Germinal center (tissue), 1 donor: Measurements from ENCODE around the gene IMMP2L.
A peak's percentile ranks its signal among the peaks of the same experiment; 100 is the strongest.
"Not testable (repeated sequence)": the region's sequence is repeated elsewhere in the genome, so short reads cannot be mapped to it uniquely, and the experiment has no call there.

Source experiments
- DNase-seq: peaks from one replicate; pipeline ENCODE4 v3.0.0; 2012; ENCODE audit warnings: mixed read lengths, low spot score

Gene IMMP2L

DNA sequence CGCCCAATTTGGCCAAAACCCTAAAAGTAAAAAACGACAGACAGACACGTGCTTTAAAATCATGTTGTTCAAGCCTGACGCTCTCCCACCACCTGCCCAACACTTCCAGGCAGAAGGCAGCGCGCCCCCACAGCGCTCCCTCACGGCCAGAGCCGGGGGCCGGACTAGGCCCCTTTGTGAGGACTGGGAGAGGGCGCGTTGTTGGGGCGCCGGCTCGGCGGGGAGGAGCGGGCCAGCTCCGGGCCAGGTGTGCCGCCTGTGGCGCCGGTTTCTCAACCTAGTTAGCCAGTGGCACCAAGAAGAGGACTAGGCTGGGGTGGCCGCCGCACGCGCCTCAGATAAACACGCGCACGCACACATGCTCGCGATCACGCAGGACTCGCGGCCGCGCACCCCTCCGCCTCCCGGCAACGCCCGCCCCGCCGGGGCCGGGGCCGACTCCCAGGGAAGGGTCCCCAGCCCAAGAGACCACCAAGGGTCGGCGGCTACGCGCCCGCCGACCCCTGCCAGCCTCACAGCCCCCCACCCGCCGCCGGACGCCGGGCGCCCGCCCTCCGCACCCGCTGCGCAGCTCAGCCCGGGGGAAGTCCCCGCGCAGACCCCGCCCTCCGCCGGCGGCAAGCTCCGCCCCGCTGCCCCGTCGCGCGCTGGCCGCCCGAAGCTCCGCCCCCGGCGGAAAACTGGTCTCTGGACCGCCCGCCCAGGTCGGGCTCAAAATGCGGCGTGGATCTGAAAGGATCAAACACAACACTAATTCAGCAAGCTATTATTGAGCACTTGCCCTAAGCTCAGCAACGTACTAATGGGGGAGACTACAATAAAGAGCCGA lies at the start of gene IMMP2L:
TSS of gene IMMP2L (minus strand) at position 589 of the 829 bp plus-strand sequence.
- DNase-seq = peak; percentile 94

DNA sequence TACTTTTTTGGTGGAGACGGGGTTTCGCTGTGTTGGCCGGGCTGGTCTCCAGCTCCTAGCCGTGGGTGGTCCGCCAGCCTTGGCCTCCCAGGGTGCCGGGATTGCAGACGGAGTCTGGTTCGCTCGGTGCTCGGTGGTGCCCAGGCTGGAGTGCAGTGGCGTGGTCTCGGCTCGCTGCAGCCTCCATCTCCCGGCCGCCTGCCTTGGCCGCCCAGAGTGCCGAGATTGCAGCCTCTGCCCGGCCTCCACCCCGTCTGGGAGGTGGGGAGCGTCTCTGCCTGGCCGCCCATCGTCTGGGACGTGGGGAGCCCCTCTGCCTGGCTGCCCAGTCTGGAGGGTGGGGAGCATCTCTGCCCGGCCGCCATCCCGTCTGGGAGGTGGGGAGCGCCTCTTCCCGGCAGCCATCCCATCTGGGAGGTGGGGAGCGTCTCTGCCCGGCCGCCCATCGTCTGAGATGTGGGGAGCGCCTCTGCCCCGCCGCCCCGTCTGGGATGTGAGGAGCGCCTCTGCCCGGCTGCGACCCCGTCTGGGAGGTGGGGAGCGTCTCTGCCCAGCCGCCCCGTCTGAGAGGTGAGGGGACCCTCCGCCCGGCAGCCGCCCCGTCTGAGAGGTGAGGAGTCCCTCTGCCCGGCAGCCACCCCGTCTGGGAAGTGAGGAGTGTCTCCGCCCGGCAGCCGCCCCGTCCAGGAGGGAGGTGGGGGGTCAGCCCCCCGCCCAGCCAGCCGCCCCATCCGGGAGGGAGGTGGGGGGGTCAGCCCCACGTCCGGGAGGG lies 47.4 kb upstream of the IMMP2L start:
- not testable (repeated sequence) for DNase-seq

DNA sequence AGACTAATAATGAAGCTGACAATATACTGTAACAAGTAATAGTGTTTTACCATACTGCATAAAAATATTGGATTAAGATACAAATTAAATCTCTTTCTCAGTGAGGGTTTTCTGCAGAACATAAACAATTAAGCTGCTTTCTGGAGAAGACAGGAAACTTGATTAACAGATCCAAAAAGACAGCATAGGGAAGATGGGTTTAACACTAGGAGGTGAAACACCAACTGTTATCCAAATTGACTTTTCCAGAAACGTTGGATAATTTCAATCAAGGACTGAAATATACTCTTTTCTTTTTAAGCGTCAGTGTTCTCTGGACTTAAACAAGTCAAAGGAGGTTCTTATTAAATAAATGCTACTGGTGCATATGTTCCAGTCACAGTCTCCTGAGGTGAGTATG lies 45.3 kb upstream of the IMMP2L start:
- no peak for DNase-seq

DNA sequence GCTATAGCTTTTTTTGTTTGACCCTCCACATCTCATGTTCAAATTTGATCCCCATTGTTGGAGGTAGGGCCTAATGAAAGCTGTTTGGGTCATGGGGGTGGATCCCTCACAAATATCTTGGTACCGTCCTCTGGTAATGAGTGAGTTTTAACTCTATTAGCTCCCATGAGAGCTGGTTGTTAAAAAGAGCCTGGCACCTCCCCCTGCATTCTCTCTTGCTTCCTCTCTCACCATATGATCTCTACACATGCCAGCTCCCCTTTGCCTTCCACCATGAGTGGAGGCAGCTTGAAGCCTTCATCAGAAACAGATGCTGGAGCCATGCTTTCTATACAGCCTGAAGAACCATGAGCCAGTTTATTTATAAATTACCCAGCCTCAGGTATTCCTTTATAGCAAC lies 43.0 kb upstream of the IMMP2L start:
- DNase-seq = no peak

DNA sequence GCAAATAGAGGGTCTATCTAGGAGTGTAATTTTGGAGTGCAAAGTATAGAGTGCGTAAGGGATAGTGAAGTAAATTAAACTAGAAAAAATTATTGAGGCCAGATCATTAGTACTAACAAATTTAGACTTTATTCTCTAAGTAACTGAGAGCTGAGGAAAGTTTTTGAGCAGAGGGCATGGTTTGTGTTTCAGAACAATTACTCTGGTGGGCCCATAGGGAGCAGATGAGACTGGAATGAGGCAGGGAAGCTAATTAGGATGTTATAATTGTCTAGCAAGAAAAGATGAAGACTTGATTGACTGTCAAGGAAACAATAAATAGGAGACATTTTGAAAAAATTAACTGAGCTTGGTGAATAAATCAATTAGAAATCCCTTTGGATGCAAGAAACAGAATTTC lies 37.8 kb upstream of the IMMP2L start:
- DNase-seq = no peak

DNA sequence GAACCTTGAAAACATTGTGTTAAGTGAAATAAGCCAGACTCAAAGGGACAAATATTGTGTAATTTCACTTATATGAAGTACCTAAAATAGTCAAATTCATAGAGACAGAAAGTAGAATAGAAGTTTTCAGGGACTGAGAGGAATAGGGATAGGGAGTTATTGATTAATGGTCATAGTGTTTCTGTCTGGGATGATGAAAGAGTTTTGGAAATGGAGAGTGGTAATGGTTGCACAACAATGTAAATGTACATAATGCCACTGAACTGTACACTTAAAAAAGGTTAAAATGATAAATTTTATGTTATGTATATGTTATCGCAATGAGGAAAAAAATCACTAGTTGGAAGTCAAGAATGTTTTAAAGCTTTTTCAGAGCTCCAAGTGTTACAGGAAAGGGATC lies 33.5 kb upstream of the IMMP2L start:
- DNase-seq = no peak

DNA sequence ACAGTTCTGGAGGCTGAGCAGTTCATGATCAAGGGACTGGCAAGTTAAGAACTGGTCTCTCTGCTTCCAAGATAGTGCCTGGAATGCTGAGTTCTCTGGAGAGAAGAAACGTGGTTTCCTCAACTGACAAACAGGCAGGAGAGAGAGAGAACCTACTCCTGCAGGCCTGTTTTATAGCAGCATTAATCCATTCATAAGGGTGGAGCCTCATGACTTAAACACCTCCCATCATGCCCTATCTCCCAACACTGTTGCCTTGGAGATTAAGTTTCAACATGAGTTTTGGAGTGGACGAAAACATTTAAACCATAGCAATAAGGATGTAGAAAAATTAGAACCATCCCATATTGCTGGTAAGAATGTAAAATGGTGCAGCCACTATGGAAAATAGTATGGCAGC lies 32.3 kb upstream of the IMMP2L start:
- DNase-seq = no peak

DNA sequence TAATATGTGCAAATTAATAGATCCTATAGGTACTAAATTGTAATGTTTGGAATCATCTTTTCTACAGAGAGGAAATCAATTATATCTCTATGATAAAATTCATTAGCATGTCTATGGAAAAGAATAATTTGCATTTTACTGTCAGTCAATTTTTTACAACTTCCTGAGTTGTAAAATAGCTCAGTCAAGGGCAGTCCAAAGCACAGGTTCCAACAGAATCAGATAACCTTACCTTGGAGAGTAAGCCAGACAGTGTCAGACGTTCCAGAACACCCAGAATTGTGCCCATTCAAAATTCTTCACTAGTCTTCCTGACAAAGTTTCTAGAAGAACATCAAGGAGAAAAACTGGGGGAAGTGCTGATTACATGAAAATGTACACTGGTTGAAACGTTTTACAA lies 31.1 kb upstream of the IMMP2L start:
- no peak for DNase-seq

DNA sequence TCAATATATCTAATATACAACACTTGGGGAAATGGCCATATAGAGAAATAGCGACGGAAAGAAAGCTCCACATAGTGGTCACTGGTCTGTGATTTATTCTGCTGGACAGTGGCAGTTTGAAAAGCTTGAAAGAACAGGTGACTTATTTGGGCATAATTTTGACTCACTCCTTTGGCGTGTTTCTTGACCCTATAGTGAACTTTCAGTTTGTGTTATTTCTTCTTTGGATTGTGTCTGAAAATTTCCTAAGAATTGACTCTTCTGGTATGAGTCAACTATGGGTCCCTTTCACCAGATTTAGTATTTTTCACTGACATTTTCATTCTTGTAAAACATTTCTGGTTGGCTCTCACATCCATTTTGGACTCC lies 25.8 kb upstream of the IMMP2L start:
- DNase-seq = no peak

DNA sequence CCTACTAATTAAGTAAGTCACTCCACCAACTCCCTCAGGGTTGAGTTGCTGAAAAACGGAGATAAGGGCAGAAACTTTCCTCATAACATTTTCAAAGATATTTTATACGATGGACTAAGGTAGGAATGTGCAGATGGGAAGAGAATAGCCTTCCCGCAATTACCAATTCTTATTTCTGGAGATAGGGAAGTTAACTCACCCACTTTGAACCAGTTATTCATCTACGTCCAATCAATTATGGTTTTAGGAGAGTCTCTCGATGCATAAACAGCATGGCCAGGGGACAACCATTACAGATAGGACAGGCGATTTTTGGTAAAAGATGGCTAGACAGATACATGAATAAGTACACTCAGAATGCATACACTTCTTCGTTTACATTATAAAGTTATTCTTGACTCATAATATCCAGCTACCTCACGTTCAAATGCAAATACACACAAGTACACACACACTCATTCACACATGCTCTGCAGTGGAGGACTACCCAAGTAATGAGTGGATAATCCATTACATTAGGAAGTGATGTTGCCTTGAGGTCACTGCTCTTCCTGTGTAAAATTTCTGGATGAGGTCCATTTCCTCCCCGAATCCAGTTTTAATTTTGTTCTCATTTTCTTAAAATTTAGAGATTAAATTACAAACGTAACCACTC lies 25.2 kb upstream of the IMMP2L start:
- DNase-seq = no peak

DNA sequence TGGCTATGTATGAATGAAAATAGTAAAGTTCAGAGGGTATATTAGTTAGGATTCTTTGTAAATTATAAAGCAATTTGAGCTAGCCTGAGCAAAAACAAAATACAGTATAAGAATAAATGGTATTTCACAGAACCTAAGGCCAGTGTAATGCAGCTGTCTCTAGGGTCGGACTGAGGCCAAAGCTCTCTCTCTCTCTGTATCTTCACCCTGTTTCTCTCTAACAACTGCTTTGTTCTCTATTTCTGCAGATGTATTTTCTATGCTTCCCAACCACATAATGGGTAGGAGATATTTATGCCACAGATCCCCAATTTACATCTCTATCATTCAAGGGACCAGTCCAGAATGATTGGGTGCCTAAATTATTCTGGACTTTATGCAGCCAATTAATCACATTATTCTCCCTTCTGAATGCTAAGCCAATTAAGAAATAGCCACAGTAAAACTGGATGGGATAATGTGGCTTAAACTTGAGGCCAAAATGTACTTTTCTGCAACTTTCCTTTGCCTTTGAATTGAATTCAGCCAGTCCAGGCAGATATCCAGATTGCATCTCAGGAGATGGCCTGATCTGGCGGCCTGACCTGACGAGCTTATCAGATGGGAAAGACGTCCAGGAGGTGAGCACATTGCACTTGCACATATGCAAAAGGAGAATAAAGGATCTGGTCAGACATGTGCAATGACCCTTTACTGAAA lies 24.6 kb upstream of the IMMP2L start:
- no peak for DNase-seq

DNA sequence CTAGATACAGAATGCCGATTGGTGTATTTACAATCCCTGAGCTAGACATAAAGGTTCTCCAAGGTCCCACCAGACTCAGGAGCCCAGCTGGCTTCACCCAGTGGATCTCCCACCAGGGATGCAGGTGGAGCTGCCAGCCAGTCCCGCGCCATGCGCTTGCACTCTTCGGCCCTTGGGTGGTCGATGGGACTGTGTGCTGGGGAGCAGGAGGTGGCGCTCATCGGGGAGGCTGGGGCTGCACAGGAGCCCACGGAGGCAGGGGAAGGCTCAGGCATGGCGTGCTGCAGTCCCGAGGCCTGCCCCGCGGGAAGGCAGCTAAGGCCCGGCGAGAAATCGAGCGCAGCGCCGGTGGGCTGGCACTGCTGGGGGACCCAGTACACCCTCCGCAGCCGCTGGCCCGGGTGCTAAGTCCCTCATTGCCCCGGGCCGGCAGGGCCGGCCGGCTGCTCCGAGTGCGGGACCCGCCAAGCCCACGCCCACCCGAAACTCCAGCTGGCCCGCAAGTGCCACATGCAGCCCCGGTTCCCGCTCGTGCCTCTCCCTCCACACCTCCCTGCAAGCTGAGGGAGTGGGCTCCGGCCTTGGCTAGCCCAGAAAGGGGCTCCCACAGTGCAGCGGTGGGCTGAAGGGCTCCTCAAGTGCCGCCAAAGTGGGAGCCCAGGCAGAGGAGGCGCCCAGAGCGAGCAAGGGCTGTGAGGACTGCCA lies 19.6 kb upstream of the IMMP2L start:
- DNase-seq = not testable (repeated sequence)

DNA sequence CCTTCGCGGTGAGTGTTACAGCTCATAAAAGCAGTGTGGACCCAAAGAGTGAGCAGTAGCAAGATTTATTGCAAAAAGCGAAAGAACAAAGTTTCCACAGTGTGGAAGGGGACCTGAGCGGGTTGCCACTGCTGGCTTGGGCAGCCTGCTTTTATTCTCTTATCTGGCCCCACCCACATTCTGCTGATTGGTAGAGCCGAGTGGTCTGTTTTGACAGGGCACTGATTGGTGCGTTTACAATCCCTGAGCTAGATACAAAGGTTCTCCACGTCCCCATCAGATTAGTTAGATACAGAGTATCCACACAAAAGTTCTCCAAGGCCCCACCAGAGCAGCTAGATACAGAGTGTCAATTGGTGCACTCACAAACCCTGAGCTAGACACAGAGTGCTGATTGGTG lies 18.9 kb upstream of the IMMP2L start:
- DNase-seq = not testable (repeated sequence)

DNA sequence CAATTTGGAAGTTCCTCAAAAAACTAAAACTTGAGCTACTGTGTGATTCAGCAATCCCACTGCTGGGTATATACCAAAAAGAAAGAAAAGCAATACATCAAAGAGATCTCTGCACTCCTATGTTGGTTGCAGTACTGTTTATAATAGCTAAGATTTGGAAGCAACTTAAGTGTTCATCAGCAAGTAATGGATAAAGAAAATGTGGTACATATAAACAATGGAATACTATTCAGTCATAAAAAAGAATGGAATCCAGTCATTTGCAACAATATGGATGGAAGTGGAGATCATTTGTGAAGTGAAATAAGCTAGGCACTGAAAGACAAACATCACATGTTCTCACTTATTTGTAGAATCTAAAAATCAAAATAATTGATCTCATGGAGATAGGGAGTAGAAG lies 16.5 kb upstream of the IMMP2L start:
- DNase-seq = no peak

DNA sequence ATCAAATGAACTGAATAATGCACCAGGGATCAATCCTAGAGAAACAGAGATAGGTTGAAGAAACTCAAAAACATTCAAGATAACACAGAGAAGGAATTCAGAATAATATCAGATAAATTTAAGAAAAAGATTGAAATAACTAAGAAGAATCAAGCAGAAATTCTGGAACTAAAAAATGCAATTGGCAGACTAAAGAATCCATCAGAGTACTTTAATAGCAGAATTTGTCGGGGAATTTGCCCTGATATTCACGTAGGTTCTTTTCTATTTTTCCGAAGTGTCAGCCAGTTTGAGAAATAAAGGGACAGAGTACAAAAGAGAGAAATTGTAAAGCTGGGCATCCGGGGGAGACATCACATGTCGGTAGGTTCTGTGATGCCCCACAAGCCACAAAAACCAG lies 9.4 kb upstream of the IMMP2L start:
- no peak for DNase-seq

DNA sequence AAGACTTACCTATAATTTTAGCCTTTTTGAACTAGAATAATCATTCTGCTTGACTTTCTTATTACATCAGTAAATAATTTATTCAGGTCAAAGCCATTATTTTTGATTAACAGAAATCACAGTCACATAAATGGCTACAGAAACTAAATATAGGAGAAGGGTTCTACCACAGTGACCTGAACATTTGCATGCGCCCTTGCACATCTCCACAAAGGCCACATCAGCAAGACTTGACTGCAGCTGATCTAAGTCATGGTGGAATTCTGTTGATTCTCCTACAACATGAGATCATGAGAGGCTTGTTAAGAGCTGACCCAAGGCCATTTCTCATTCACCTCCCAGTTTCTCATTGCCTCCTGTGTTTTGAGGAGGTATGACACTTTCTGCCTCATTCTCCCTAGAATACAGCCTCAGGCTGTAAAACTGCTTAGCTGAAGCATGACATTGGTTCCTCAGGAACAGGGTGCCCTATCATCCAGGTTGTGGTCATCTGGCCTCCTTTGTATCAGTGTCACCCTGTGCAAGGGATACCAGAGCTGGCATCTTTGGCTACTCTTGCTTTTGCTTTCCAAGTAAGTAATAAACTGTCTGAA lies 6.7 kb upstream of the IMMP2L start:
- no peak for DNase-seq

DNA sequence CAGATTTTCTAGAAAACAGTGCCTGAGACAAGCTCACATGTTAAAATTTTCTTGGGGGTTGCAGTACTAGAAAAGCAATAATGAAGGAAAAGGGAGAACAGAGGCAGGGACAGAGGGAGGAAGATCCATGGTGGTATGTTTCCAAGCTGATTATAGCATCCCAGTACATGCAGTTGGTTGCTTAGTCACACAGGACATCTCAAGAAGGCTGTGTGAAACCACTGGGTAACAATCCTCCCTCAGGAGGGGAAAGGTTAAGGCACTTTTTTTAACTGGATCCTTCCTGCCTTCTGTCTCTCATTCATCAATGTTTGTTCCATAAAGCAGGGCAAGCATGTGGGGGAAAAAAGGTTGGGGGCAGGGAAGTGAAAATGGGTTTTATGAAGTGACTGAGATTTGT lies 6.1 kb upstream of the IMMP2L start:
- DNase-seq = no peak

DNA sequence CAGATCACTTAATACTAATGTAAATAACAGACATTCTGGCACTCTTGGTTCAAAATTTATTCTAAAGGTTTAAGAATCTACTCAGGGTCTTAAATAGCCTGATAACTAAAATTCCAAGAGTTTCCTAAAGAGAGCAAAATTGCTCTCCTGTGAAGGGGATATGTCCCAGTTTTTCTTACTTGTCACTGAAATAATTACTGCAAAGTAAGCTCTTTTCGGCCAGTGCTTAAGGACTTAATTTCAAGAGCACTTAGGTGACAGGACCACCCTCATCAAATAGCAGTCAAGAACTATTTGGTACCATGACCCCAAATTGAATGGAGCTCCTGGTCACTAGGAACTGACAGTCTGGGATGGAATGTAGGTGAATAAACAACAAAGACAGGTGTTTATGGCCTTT lies 1.8 kb upstream of the IMMP2L start:
- DNase-seq = no peak

DNA sequence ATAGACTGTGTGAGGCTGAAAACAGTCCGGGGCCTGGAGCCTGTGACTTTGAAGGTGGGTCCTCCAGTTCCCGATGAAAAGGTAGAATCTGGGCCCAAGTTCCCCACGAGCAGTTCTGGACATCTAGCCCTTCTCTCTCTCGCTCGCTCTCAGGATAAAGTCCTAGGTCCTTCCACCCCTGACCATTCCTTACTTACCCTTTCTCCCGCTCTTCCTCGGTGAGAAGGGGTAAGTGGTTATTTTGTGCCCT lies 713 bp downstream of the IMMP2L start:
- DNase-seq = no peak

DNA sequence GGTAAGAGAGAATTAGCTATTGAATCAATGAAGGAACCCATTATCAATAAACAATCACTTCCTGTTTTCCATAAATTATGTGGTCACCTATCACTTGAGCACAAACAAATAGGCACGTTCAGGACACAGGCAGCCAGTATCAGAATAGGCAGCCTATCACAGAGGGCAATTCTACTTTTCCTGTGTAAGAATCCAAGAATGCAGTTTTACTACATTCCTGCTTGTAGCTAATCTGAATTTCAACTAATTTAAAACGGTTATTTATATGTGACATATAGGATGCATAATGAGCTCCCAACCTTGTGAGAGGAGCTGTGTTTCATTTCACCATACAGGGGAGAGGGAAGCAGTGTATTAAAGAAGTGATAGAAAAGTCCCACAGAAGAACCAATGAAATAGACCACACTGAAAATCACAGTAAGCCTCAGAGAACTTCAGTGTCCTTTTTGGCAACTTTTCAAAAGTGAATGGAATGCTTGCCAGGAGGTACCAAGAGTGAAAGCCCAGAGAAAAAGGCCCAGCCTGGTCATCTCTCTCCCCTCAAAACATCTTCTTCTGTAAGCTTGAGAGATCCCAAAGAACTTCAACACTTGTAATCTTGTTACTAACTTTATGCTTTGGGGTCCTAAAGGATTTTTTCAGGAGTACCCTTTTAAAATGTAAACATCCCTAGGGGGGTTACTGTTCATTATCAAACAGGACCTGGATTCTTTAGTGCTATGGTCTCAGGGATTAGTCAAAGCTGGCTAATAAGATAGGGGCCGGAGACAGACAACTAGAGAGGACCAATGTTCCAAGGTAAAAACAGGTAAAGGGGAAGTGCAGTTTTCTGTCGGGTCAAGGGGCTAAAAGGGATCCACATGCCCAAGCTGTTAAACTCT lies 1.3 kb downstream of the IMMP2L start:
- no peak for DNase-seq

DNA sequence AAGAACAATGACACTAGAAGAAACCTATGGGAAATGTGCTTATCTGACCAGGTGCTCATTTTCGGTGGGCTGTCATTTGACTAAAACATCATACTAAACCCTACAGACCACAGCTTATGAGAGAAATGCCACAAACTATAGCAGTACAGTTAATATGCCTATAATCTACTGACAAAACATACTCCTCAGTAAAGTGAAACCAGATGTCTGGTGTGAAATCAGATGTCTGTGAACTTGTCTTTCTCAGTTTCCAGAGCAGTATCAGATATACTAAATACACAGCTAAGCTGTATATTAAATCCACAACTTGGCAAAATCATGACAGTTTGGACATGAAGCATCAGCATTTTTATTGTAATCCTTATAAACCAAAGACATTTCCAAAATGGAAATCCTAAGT lies 3.3 kb downstream of the IMMP2L start:
- no peak for DNase-seq
